Liver (tissue), 9 donors: ENCODE results near the gene CADPS. TPM values are rescaled to one million over a fixed set of nuclear protein-coding genes. Genes with fewer than 3 reads are reported as not detected.

Experiments used
- DNase-seq: peaks from one replicate; pipeline ENCODE4 v3.0.0-alpha.2; 2017; ENCODE audit warnings: low spot score
- H3K27ac ChIP-seq, 2 donors: one replicate each; pipeline ENCODE4 v1.7.0; 2013; ENCODE audit warnings: inconsistent platforms in 2 of 2, low read length in 2 of 2, control low read depth in 1 of 2, low read depth in 1 of 2, mild to moderate bottlenecking in 1 of 2
- H3K27me3 ChIP-seq, 4 donors: one replicate each; pipeline versions ENCODE4 v1.6.1 to v1.7.0; 2013; ENCODE audit warnings: low read length in 3 of 4, inconsistent platforms in 1 of 4, mild to moderate bottlenecking in 1 of 4, moderate library complexity in 1 of 4; ENCODE audit not compliant: control insufficient read depth in 4 of 4, insufficient read depth in 4 of 4
- H3K36me3 ChIP-seq, 4 donors: one replicate each; pipeline versions ENCODE4 v1.6.1 to v1.7.0; 2013; ENCODE audit warnings: low read length in 3 of 4, mild to moderate bottlenecking in 3 of 4, low read depth in 1 of 4, moderate library complexity in 1 of 4; ENCODE audit not compliant: control insufficient read depth in 4 of 4, insufficient read depth in 3 of 4
- H3K4me1 ChIP-seq, 4 donors: one replicate each; pipeline versions ENCODE4 v1.6.1 to v1.7.0; 2013; ENCODE audit warnings: low read length in 3 of 4, mild to moderate bottlenecking in 3 of 4, moderate library complexity in 1 of 4; ENCODE audit not compliant: control insufficient read depth in 4 of 4, insufficient read depth in 4 of 4
- H3K4me3 ChIP-seq, 3 donors: one replicate each; pipeline versions ENCODE4 v1.6.1 to v1.7.0; 2013; ENCODE audit warnings: low read length in 3 of 3, control low read depth in 1 of 3, low read depth in 1 of 3, mild to moderate bottlenecking in 1 of 3
- H3K9ac ChIP-seq, 2 donors: one replicate each; pipeline ENCODE4 v1.7.0; 2013; ENCODE audit warnings: low read length in 2 of 2, mild to moderate bottlenecking in 2 of 2, moderate library complexity in 2 of 2, control low read depth in 1 of 2, low read depth in 1 of 2
- H3K9me3 ChIP-seq, 4 donors: one replicate each; pipeline versions ENCODE4 v1.6.1 to v1.7.0; 2013; ENCODE audit warnings: low read length in 3 of 4; ENCODE audit not compliant: control insufficient read depth in 4 of 4
- ATF3 ChIP-seq: IDR thresholded peaks from 2 replicates; pipeline ENCODE4 v1.6.1; 2016; ENCODE audit warnings: antibody characterized with exemption
- CTCF ChIP-seq: fragments of 150-350 bp; IDR thresholded peaks from 2 replicates; pipeline ENCODE4 v1.5.1; 2017; ENCODE audit warnings: improper control_type of control experiment, low read depth, low read length; ENCODE audit not compliant: missing input control
- EGR1 ChIP-seq, 2 donors: IDR thresholded peaks; 2 replicates each; pipeline ENCODE4 v1.6.1; 2016 to 2018; ENCODE audit warnings: antibody characterized with exemption in 2 of 2, low read depth in 2 of 2
- FOXA1 ChIP-seq: IDR thresholded peaks from 2 replicates; pipeline ENCODE4 v1.6.1; 2016; ENCODE audit warnings: antibody characterized with exemption
- FOXA2 ChIP-seq: IDR thresholded peaks from 2 replicates; pipeline ENCODE4 v1.6.1; 2016; ENCODE audit warnings: antibody characterized with exemption
- HNF4G ChIP-seq: IDR thresholded peaks from 2 replicates; pipeline ENCODE4 v1.6.1; 2016; ENCODE audit warnings: antibody characterized with exemption
- JUND ChIP-seq, 2 donors: IDR thresholded peaks; 2 replicates each; pipeline ENCODE4 v1.6.1; 2016; ENCODE audit warnings: antibody characterized with exemption in 2 of 2
- REST ChIP-seq: IDR thresholded peaks from 2 replicates; pipeline ENCODE4 v1.6.1; 2016; ENCODE audit warnings: antibody characterized with exemption, mild to moderate bottlenecking
- RXRA ChIP-seq, 2 donors: IDR thresholded peaks; 2 replicates each; pipeline ENCODE4 v1.6.1; 2017 to 2018; ENCODE audit warnings: antibody characterized with exemption in 2 of 2, mild to moderate bottlenecking in 1 of 2
- SP1 ChIP-seq: IDR thresholded peaks from 2 replicates; pipeline ENCODE4 v1.6.1; 2018; ENCODE audit warnings: antibody characterized with exemption, mild to moderate bottlenecking
- TAF1 ChIP-seq: conservative IDR thresholded peaks from 2 replicates; pipeline ENCODE4 v1.6.1; 2016; ENCODE audit warnings: antibody characterized with exemption, mild to moderate bottlenecking
- ZBTB33 ChIP-seq: IDR thresholded peaks from 2 replicates; pipeline ENCODE4 v1.6.1; 2016; ENCODE audit warnings: antibody characterized with exemption
- WGBS: extraction: QIAGEN DNeasy Blood & Tissue Kit; methylation state at CpG from one replicate; pipeline ENCODE4 v1.1.7; 2013; 5-methylcytosine and 5-hydroxymethylcytosine counted together
- polyA plus RNA-seq, 2 donors: library from polyadenylated mRNA; stranded (reverse) in 1 of 2; unstranded in 1 of 2; fragments of 200-250 nt in 1 of 2; fragments of >200 nt in 1 of 2; fragmentation: Nextera tagmentation in 1 of 2; extraction: Ambion mirVana in 1 of 2; gene quantifications; one replicate each; pipeline versions ENCODE4 v1.2.1 to v1.2.3, GENCODE V29; 2013 to 2015
- total RNA-seq, 2 donors: library from RNA; depleted of rRNA; stranded (reverse); fragments of >200 nt; gene quantifications; one replicate each; pipeline ENCODE4 v1.2.3, GENCODE V29; 2014
- donor health status: healthy.
- donor health status: healthy.
- donor health status: healthy.
- donor health status: healthy.
- donor health status: healthy.

CADPS gene
- total and polyA plus RNA-seq, 4 donors = 0.05 to 0.37 (median 0.17) TPM; not detected in 1

- TF ChIP-seq ZBTB33 = no peak
Observed at GRCh38 chr3:62600033-62600432, 275.2 kb downstream of the CADPS start (continued).

GRCh38 chr3:62597491-62597890, 277.7 kb downstream of the CADPS start:
- 90% methylated on average over 4 of the region's 4 CpGs for WGBS
- Histone ChIP-seq H3K27ac (no peak overlapping the region), H3K9me3 (no peaks in the 10 kb centered on the region), H3K4me3 (no peak overlapping the region), H3K27me3 (peaks cover 0 to 9% (median 0%) of the 10 kb centered on the region in 4 donors), H3K36me3 (no peaks in the 10 kb centered on the region), H3K4me1 (no peaks in the 10 kb centered on the region), H3K9ac (no peak overlapping the region)
- no peak for TF ChIP-seq SP1
- no peak for TF ChIP-seq CTCF
- no peak for TF ChIP-seq JUND (IDR thresholded peaks at IDR 0.05)
- TF ChIP-seq FOXA2 = no peak
- DNase-seq = no peak

- Histone ChIP-seq H3K36me3 (no peaks in the 10 kb centered on the region), H3K9me3 (no peaks in the 10 kb centered on the region), H3K4me1 (no peaks in the 10 kb centered on the region), H3K4me3 (no peak overlapping the region), H3K27ac (no peak overlapping the region), H3K9ac (no peak overlapping the region), H3K27me3 (peaks cover 0 to 14% (median 0%) of the 10 kb centered on the region in 4 donors)
- TF ChIP-seq SP1 = no peak
- no peak for TF ChIP-seq ZBTB33
- TF ChIP-seq TAF1 = no peak
- no peak for TF ChIP-seq RXRA (IDR thresholded peaks at IDR 0.05)
- TF ChIP-seq JUND (IDR thresholded peaks at IDR 0.05) = no peak
- TF ChIP-seq FOXA1 = no peak
- no peak for TF ChIP-seq EGR1 (IDR thresholded peaks at IDR 0.05; ENCODE audit: low read depth in 2 of 2)
- no peak for TF ChIP-seq HNF4G
- TF ChIP-seq REST = no peak
- no peak for TF ChIP-seq ATF3
- WGBS = 51% methylated on average over 3 of the region's 3 CpGs
- DNase-seq = no peak
Observed at GRCh38 chr3:62592408-62592807, 282.8 kb downstream of the CADPS start.
